ENCODE data around the gene DHPS.

The DHPS gene

DNA sequence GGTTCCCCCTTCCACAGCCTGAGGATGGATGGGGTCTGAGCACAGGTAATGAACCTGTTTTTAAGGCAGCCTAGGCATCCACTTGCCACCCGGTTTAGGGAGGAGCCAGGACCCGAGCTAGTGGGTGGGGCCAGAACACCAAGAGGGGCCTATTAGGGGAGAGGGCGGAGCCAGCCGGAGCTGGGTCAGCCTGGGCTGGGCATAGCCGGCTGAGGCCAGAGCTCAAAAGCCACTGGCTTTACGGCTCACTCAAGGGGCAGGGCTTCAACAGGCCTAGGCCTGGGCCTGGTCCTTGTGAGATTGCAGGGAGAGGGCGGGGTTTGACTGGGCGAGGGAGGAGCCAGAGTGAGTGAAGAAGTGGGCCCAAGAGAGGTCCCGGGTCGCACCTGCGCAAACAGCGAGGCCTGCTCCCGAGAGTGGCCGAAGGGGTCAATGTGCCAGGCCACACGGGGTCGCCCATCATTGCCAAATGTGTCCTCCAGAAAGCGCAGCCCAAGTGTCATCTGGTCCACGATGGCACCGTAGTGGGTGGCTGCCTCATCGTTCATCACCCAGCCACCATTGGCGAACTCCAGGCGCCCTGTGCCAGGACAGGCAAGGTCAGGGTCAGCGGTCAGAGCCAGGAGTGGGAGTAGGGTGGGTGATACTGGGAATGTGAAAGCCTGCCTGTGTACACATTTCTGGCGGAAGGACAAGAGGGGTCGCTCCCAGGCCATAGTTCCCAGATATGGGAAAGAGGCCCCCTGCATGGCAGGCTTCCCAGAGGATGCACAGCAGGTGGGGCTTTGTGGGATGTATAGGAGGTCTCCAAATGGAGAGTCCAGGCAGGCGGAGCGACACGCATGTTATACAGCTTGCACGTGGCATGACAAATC lies 17.0 kb downstream of the DHPS start:
- no peak overlapping the region for H3K27ac ChIP-seq
- TF ChIP-seq CTCF (conservative IDR thresholded peaks at IDR 0.05), result no peak

DNA sequence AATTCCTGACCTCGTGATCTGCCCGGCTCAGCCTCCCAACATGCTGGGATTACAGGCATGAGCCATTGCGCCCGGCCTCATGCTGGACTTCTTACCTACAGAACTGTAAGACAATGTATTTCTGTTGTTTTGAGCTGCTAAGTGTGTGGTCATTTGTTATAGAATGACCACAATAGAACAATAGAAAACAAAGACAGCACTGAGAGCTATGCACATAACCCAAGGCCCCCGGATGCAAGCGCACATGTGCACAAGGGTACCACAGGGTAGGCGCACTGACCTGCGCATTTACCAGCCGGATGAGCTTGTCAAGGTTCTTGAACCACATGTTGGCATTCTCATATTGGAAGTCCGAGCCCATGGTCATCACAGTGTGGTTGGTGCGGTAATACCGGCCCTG lies 20.7 kb downstream of the DHPS start:
- no peak for TF ChIP-seq CTCF (conservative IDR thresholded peaks at IDR 0.05)

GRCh38 chr19:12657966-12658365 lies 23.7 kb downstream of the DHPS start:
- H3K27ac ChIP-seq, result no peak overlapping the region
- TF ChIP-seq CTCF (conservative IDR thresholded peaks at IDR 0.05), result no peak

More for the DNA sequence above, 20.7 kb downstream of the DHPS start:
- no peak overlapping the region for H3K27ac ChIP-seq

DNA sequence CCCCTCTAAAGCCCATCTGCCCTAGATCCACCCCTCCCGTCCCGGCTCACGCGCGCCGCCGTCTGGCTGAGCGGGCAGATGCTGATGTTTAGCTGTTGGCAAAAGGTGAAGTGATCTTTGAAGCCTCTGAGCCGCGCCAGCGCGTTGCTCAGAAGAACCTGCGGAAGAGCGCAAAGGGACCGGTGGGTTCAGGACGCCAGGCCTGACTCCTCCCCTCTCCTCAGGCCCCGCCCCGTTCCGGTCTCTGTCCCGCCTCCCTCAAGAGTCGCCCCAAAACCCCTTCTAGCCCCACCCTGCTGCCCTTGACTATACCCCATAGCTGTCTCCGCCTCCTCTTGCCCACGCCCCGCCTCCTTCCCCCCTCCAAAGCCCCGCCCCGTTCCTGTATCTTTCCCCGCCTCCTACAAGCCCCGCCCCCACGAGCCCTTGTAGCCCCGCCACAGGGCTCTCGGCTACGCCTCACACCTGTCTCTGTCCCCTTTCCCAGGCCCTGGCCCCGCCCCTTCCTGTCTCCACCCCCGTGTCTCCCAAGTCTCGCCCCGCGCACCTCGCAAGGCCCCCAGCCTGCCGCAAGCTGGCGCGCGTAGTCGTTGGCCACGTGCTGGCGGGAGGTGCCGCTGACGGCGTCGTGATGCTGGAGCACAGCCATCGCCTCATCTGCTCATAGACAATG lies 24.6 kb downstream of the DHPS start:
- no peak for TF ChIP-seq CTCF (conservative IDR thresholded peaks at IDR 0.05)

GRCh38 chr19:12655546-12655945 lies 26.1 kb downstream of the DHPS start:
- TF ChIP-seq CTCF (conservative IDR thresholded peaks at IDR 0.05), result no peak
- H3K27ac ChIP-seq, result no peak overlapping the region

More for the DNA sequence above, 24.6 kb downstream of the DHPS start:
- no peak overlapping the region for H3K27ac ChIP-seq

GRCh38 chr19:12652219-12652618 lies 29.5 kb downstream of the DHPS start:
- H3K27ac ChIP-seq, result no peak overlapping the region
- no peak for TF ChIP-seq CTCF (conservative IDR thresholded peaks at IDR 0.05)

DNA sequence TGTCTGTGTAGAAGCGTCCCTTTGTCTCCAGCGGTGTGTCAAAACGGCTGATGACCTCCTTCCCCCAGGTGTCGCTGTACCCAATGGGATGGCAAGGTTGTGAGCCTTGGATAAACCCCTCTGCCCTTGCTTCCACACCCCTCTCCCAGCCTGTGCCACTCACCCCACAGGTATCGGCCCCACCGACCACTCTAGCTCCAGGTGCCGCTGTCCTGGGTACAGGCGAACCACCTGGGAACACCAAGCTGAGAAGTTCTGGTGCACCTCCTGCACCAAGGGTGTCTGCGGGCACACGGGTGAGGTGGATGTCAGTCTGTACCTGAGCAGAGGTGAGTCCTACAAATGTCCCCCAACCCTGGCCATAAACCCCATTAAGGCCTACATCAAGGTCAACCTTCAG lies 31.7 kb downstream of the DHPS start:
- no peak for TF ChIP-seq CTCF (conservative IDR thresholded peaks at IDR 0.05)
- no peak overlapping the region for H3K27ac ChIP-seq
